Measurements from ENCODE around the gene SORBS1. TPM values are rescaled to one million over a fixed set of nuclear protein-coding genes. Genes with fewer than 3 reads are reported as not detected.

The SORBS1 gene
- total RNA-seq, 2 donors from 2014 or later: 16.7 to 17.9 TPM

- Histone ChIP-seq H3K4me1 (ENCODE audit: control insufficient read depth, insufficient read depth, low read length) (peaks cover 22% of the 10 kb centered on the region), H3K36me3 (ENCODE audit: control insufficient read depth, insufficient read depth, low read length) (no peaks in the 10 kb centered on the region), H3K27ac (ENCODE audit: low read depth, low read length) (no peak overlapping the region), H3K9me3 (ENCODE audit: control insufficient read depth, low read length) (no peaks in the 10 kb centered on the region), H3K9ac (ENCODE audit: extremely low read depth, low read length, poor library complexity, severe bottlenecking) (no peak overlapping the region), H3K4me3 (ENCODE audit: low read length) (no peak overlapping the region), H3K27me3 (ENCODE audit: control insufficient read depth, insufficient read depth, low read length, poor library complexity, severe bottlenecking) (no peaks in the 10 kb centered on the region)
- H3K9me3 Mint-ChIP-seq: no peaks in the 10 kb centered on the region
- no peak for TF ChIP-seq CTCF (conservative IDR thresholded peaks at IDR 0.05)
- DNase-seq: no peak
- H3K27me3 Mint-ChIP-seq (ENCODE audit: insufficient read depth): peaks cover 4% of the 10 kb centered on the region
- H3K4me3 Mint-ChIP-seq: no peak overlapping the region
- H3K36me3 Mint-ChIP-seq (ENCODE audit: low read depth): peaks cover 9% of the 10 kb centered on the region
- H3K27ac Mint-ChIP-seq: no peak overlapping the region
- WGBS, 2 experiments (ENCODE audit: insufficient coverage in 1 of 2, insufficient read length in 1 of 2): 92 to 94% methylated on average over 10 of the region's 10 CpGs
- H3K4me1 Mint-ChIP-seq: peaks cover 29% of the 10 kb centered on the region
Measured at GRCh38 chr10:95321554-95322301, 239.4 kb downstream of the SORBS1 start.

- Histone ChIP-seq H3K9ac (ENCODE audit: extremely low read depth, low read length, poor library complexity, severe bottlenecking) (no peak overlapping the region), H3K9me3 (ENCODE audit: control insufficient read depth, low read length) (no peaks in the 10 kb centered on the region), H3K27me3 (ENCODE audit: control insufficient read depth, insufficient read depth, low read length, poor library complexity, severe bottlenecking) (no peaks in the 10 kb centered on the region), H3K4me3 (ENCODE audit: low read length) (no peak overlapping the region), H3K36me3 (ENCODE audit: control insufficient read depth, insufficient read depth, low read length) (no peaks in the 10 kb centered on the region), H3K4me1 (ENCODE audit: control insufficient read depth, insufficient read depth, low read length) (peaks cover 12% of the 10 kb centered on the region), H3K27ac (ENCODE audit: low read depth, low read length) (no peak overlapping the region)
- H3K4me1 Mint-ChIP-seq: peaks cover 27% of the 10 kb centered on the region
- DNase-seq: no peak
- H3K36me3 Mint-ChIP-seq (ENCODE audit: low read depth): peaks cover 9% of the 10 kb centered on the region
- TF ChIP-seq CTCF (conservative IDR thresholded peaks at IDR 0.05): no peak
- H3K27me3 Mint-ChIP-seq (ENCODE audit: insufficient read depth): peaks cover 3% of the 10 kb centered on the region
- H3K4me3 Mint-ChIP-seq: no peak overlapping the region
- H3K27ac Mint-ChIP-seq: no peak overlapping the region
- H3K9me3 Mint-ChIP-seq: no peaks in the 10 kb centered on the region
Measured at GRCh38 chr10:95319239-95319638, 241.9 kb downstream of the SORBS1 start.

GRCh38 chr10:95315509-95315908 lies 245.7 kb downstream of the SORBS1 start:
- Histone ChIP-seq H3K9me3 (ENCODE audit: control insufficient read depth, low read length) (no peaks in the 10 kb centered on the region), H3K36me3 (ENCODE audit: control insufficient read depth, insufficient read depth, low read length) (no peaks in the 10 kb centered on the region), H3K27ac (ENCODE audit: low read depth, low read length) (no peak overlapping the region), H3K9ac (ENCODE audit: extremely low read depth, low read length, poor library complexity, severe bottlenecking) (no peak overlapping the region), H3K27me3 (ENCODE audit: control insufficient read depth, insufficient read depth, low read length, poor library complexity, severe bottlenecking) (no peaks in the 10 kb centered on the region), H3K4me1 (ENCODE audit: control insufficient read depth, insufficient read depth, low read length) (peaks cover 26% of the 10 kb centered on the region), H3K4me3 (ENCODE audit: low read length) (no peak overlapping the region)
- no peak for TF ChIP-seq CTCF (conservative IDR thresholded peaks at IDR 0.05)
- WGBS, 2 experiments (ENCODE audit: insufficient coverage in 1 of 2, insufficient read length in 1 of 2): 77% methylated on average over 2 of the region's 2 CpGs; no CpG with 5 or more reads in 1 of the 2 experiments
- DNase-seq: no peak
- H3K9me3 Mint-ChIP-seq: no peaks in the 10 kb centered on the region
- no peak overlapping the region for H3K4me3 Mint-ChIP-seq
- H3K4me1 Mint-ChIP-seq: peaks cover 55% of the 10 kb centered on the region
- peaks cover 1% of the 10 kb centered on the region for H3K36me3 Mint-ChIP-seq (ENCODE audit: low read depth)
- H3K27ac Mint-ChIP-seq: peak overlapping the region; percentile 64
- H3K27me3 Mint-ChIP-seq (ENCODE audit: insufficient read depth): peaks cover 3% of the 10 kb centered on the region

Measured in endodermal cell (in vitro differentiated cells).